Ovary (tissue), 9 donors: ENCODE measurements around the gene CEMIP. TPM values are rescaled to one million over a fixed set of nuclear protein-coding genes. Genes with fewer than 3 reads are reported as not detected.

Experiments
- DNase-seq, 5 donors: peaks; one replicate each; pipeline ENCODE4 v3.0.0-alpha.2; 2019 to 2020
- H3K27ac ChIP-seq, 2 donors: fragments of 200-600 bp; one replicate each; pipeline versions ENCODE4 v1.5.1 to v1.8.0; 2019 to 2022
- H3K27me3 ChIP-seq: fragments of 200-600 bp; one replicate; pipeline ENCODE4 v1.8.0; 2022
- H3K36me3 ChIP-seq: fragments of 200-600 bp; sonication (generic); one replicate; pipeline ENCODE4 v1.5.1; 2019
- H3K4me1 ChIP-seq: one replicate; pipeline ENCODE4 v1.8.1; 2013; ENCODE audit warnings: mild to moderate bottlenecking, moderate library complexity; ENCODE audit not compliant: insufficient read depth
- H3K4me3 ChIP-seq: fragments of 200-600 bp; sonication (generic); one replicate; pipeline ENCODE4 v1.5.1; 2017
- H3K9me3 ChIP-seq, 2 donors: fragments of 200-600 bp in 1 of 2; sonication (generic) in 1 of 2; one replicate each; pipeline versions ENCODE4 v1.5.1 to v1.8.1; 2013 to 2019; ENCODE audit warnings: mild to moderate bottlenecking in 1 of 2, moderate library complexity in 1 of 2
- EP300 ChIP-seq: sonication (generic); formaldehyde crosslinking; IDR thresholded peaks from one replicate; pipeline ENCODE4 v1.6.1; 2017; ENCODE audit warnings: antibody characterized with exemption
- POLR2A ChIP-seq: fragments of 450-650 bp; IDR thresholded peaks from one replicate; pipeline ENCODE4 v1.6.1; 2017; ENCODE audit warnings: antibody characterized with exemption, mild to moderate bottlenecking, moderate library complexity
- WGBS, 3 donors: extraction: QIAGEN DNeasy Blood & Tissue Kit in 1 of 3; methylation state at CpG; one replicate each; pipeline versions ENCODE4 v1.1.5 to v1.1.7; 2013 to 2017; 5-methylcytosine and 5-hydroxymethylcytosine counted together
- intact Hi-C, 4 donors: fragments of 100-400 bp; cut with DNase I; formaldehyde crosslinking; loops; one replicate each; pipeline versions ENCODE4 v1.11.0 to v1.15.1; 2022 to 2023
- polyA plus RNA-seq, 2 donors: library from polyadenylated mRNA; stranded (reverse); fragments of 200-250 nt in 1 of 2; fragments of 350-450 nt in 1 of 2; fragmentation: Illumina TruSeq in 1 of 2; extraction: RNeasy Lipid Tissue Mini Kit (QIAGEN cat#74804) in 1 of 2; gene quantifications; one replicate each; pipeline ENCODE4 v1.2.3, GENCODE V29; 2013 to 2014
- total RNA-seq, 7 donors: library from RNA; depleted of rRNA in 2 of 7; stranded (reverse); fragments of >200 nt in 2 of 7; fragmentation: NEBNext Ultra II Directional in 3 of 7; extraction: Animal tissue kit (Norgen Biotek cat#: 25700) in 3 of 7; gene quantifications; one replicate each; pipeline versions ENCODE4 v1.1.0 to v1.2.4, GENCODE V29; 2016 to 2023
- TF ChIP-seq, protein P1 (sequence below), 3 donors: fragments of 450-650 bp in 2 of 3; fragments of 200-600 bp in 1 of 3; IDR thresholded peaks; one replicate each; pipeline versions ENCODE4 v1.5.1 to v1.8.0; 2016 to 2022; ENCODE audit warnings: antibody characterized with exemption in 3 of 3, mild to moderate bottlenecking in 1 of 3
- donor health status: DM: no; HTN: no; CAD: no; lungs with moderate emphysema.
- donor health status: DM: no; HTN: no; CAD: no.
- donor health status: Bipolar disorder and iron deficiency.
- donor health status: DM: yes; HTN: yes; CAD: no.
- donor health status: DM: no; HTN: no; CAD: no.
- donor health status: DM: yes; HTN: yes; CAD: no.

The CEMIP gene
- total and polyA plus RNA-seq, 9 donors = 2.2 to 12.3 (median 4.7) TPM

DNA sequence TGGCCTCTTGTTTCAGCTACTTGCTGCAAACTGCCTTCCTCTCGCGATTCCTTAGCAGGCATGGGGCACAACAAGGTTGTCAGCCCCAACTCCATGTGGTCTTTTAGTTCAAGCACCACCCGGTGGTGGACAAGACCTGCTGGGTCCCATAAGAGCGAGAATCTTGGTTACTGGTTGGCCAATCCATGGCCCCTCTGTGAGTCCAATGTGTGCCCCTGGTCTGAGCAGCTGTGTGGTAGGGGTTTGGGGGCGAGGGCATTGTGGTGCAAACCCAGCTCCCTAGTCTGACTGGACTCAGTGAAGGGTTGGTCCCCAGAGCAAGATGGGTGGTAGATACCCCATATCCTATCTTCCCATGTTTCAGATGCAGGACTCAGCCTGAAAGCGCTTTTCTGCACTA is 161.7 kb downstream of the CEMIP start:
- Histone ChIP-seq H3K4me1 (no peaks in the 10 kb centered on the region), H3K27me3 (no peaks in the 10 kb centered on the region), H3K9me3 (no peaks in the 10 kb centered on the region), H3K27ac (no peak overlapping the region), H3K36me3 (no peaks in the 10 kb centered on the region), H3K4me3 (no peak overlapping the region)
- no peak for DNase-seq
- TF ChIP-seq POLR2A (no peak), EP300 (no peak)
- TF ChIP-seq, protein P1, sequence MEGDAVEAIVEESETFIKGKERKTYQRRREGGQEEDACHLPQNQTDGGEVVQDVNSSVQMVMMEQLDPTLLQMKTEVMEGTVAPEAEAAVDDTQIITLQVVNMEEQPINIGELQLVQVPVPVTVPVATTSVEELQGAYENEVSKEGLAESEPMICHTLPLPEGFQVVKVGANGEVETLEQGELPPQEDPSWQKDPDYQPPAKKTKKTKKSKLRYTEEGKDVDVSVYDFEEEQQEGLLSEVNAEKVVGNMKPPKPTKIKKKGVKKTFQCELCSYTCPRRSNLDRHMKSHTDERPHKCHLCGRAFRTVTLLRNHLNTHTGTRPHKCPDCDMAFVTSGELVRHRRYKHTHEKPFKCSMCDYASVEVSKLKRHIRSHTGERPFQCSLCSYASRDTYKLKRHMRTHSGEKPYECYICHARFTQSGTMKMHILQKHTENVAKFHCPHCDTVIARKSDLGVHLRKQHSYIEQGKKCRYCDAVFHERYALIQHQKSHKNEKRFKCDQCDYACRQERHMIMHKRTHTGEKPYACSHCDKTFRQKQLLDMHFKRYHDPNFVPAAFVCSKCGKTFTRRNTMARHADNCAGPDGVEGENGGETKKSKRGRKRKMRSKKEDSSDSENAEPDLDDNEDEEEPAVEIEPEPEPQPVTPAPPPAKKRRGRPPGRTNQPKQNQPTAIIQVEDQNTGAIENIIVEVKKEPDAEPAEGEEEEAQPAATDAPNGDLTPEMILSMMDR (IDR thresholded peaks at IDR 0.05) = no peak
- intact Hi-C loops = no loop called here
- WGBS, 3 donors = 91 to 96% (median 94%) methylated on average over 6 of the region's 6 CpGs

DNA sequence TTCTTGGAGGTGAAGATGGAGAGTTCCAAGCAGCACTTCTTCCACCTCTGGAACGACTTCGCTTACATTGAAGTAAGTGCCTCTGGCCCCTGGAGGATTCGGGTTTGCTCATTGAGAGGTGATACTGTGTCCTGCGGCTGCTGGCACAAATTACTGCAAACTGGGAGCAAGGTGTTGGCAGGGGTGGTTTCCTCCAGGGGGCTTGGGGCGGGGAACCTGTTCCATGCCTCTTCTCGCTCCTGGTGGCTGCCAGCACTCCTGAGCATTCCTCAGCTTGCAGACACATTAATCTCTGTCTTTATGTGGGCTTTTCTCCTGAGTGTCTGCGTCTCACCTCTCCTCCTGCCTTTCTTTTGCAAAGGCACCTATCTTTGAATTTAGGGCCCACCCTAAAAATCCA is 163.1 kb downstream of the CEMIP start:
- no peak overlapping the region for H3K4me3 ChIP-seq
- TF ChIP-seq EP300 (no peak), POLR2A (no peak)
- TF ChIP-seq, protein P1 (IDR thresholded peaks at IDR 0.05) = no peak
- intact Hi-C loops = no loop called here
- DNase-seq = no peak
- no peaks in the 10 kb centered on the region for H3K9me3 ChIP-seq
- H3K4me1 ChIP-seq = no peaks in the 10 kb centered on the region
- no peak overlapping the region for H3K27ac ChIP-seq
- H3K36me3 ChIP-seq = no peaks in the 10 kb centered on the region
- WGBS, 3 donors = 83 to 84% (median 84%) methylated on average over 7 of the region's 7 CpGs
- H3K27me3 ChIP-seq = no peaks in the 10 kb centered on the region

DNA sequence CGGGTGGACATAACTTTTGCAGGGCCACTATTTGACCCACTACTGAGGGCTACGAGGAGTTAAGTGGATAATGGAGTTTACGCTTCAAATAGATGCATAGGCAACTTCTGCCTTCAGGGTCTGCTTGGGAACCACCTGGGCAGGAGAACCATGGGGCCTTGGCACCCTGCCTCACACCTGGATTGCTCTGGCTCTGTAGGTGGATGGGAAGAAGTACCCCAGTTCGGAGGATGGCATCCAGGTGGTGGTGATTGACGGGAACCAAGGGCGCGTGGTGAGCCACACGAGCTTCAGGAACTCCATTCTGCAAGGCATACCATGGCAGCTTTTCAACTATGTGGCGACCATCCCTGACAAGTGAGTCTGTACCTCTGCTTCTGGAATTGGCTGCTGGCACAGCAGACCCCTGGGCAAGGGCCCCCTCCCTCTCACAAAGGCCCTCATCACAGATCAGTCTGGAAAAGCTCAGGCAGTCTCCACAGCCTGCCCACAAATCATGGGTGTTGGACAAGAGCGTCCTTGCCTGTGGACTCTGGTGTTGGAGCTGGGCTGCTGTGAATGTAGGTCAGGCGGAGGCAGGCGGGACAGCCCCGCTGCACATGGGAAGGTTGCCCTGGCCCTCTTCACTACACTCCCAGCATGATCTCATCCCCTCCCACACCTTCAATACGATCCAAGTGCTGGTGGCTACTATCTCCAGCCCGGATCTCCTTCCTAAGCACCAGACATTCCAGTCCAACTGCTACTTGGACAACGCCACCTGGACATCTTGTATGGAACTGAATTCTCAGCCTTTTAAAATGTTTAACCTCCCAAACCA is 163.8 kb downstream of the CEMIP start:
- intact Hi-C loops = no loop called here
- Histone ChIP-seq H3K4me3 (no peak overlapping the region), H3K27ac (no peak overlapping the region), H3K9me3 (no peaks in the 10 kb centered on the region), H3K27me3 (no peaks in the 10 kb centered on the region), H3K4me1 (no peaks in the 10 kb centered on the region), H3K36me3 (no peaks in the 10 kb centered on the region)
- WGBS, 3 donors = 73 to 85% (median 83%) methylated on average over 16 of the region's 16 CpGs
- DNase-seq = no peak
- TF ChIP-seq EP300 (no peak), POLR2A (no peak)
- TF ChIP-seq, protein P1 (IDR thresholded peaks at IDR 0.05) = no peak

DNA sequence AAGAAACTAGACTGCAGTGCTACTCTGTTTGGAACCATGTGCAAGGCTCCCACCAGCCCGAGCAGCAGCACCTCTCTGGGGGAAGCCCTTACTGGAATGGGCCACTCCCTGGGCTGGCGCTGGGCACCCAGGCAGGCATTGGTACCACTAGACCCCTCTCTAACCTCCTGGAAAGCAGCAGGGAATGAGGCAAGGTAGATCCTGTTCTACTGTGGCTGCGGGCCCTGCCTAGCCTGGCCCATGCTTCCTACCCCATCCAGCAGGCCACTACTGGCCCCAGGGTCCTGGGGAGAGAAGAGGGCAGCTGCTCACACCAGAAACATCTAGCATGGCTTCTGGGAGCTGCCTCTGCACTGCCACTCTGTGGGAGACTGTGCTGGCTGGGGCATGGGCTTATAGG is 165.6 kb downstream of the CEMIP start:
- no peak overlapping the region for H3K27ac ChIP-seq
- H3K27me3 ChIP-seq = no peaks in the 10 kb centered on the region
- intact Hi-C loops = no loop called here
- DNase-seq = no peak
- no peaks in the 10 kb centered on the region for H3K9me3 ChIP-seq
- H3K4me3 ChIP-seq = no peak overlapping the region
- no peak for TF ChIP-seq EP300
- TF ChIP-seq, protein P1 (IDR thresholded peaks at IDR 0.05) = no peak
- TF ChIP-seq POLR2A = no peak
- 89 to 95% (median 94%) methylated on average over 2 to 3 of the region's 3 CpGs for WGBS, 3 donors
- no peaks in the 10 kb centered on the region for H3K36me3 ChIP-seq
- no peaks in the 10 kb centered on the region for H3K4me1 ChIP-seq
